Gastrocnemius medialis (tissue), 4 donors: ENCODE data around the gene TM4SF1. TPM values are rescaled to one million over a fixed set of nuclear protein-coding genes. Genes with fewer than 3 reads are reported as not detected.
A peak's percentile ranks its signal among the peaks of the same experiment; 100 is the strongest.
"Not testable (repeated sequence)": the region's sequence is repeated elsewhere in the genome, so short reads cannot be mapped to it uniquely, and the experiment has no call there.

ENCODE experiments used
- ATAC-seq, 2 donors: fragments of 150-250 bp; one replicate each; pipeline ENCODE4 v1.9.1; 2016
- DNase-seq, 2 donors: peaks; one replicate each; pipeline ENCODE4 v3.0.0-alpha.2; 2019
- H3K27ac ChIP-seq, 4 donors: fragments of 200-600 bp; sonication (generic); 1 replicate in 1 of 4; 2 replicates in 3 of 4; pipeline ENCODE4 v1.5.1; 2016 to 2018; ENCODE audit warnings: mild to moderate bottlenecking in 2 of 4, moderate library complexity in 1 of 4
- H3K27me3 ChIP-seq, 3 donors: fragments of 200-600 bp; sonication (generic) in 2 of 3; 1 replicate in 1 of 3; 2 replicates in 2 of 3; pipeline versions ENCODE4 v1.5.1 to v1.6.0; 2016 to 2019; ENCODE audit warnings: mild to moderate bottlenecking in 1 of 3, moderate library complexity in 1 of 3
- H3K36me3 ChIP-seq, 2 donors: fragments of 200-600 bp; sonication (generic) in 1 of 2; one replicate each; pipeline ENCODE4 v1.5.1; 2017 to 2018
- H3K4me1 ChIP-seq, 2 donors: fragments of 200-600 bp; sonication (generic) in 1 of 2; one replicate each; pipeline ENCODE4 v1.5.1; 2016 to 2017; ENCODE audit warnings: mild to moderate bottlenecking in 2 of 2
- H3K4me3 ChIP-seq, 4 donors: fragments of 200-600 bp; sonication (generic) in 3 of 4; 1 replicate in 1 of 4; 2 replicates in 3 of 4; pipeline ENCODE4 v1.5.1; 2016 to 2019; ENCODE audit warnings: mild to moderate bottlenecking in 2 of 4
- H3K9me3 ChIP-seq, 3 donors: fragments of 200-600 bp; sonication (generic) in 2 of 3; 1 replicate in 1 of 3; 2 replicates in 2 of 3; pipeline ENCODE4 v1.5.1; 2016 to 2019
- POLR2A ChIP-seq, 2 donors: fragments of 450-650 bp; IDR thresholded peaks; one replicate each; pipeline ENCODE4 v1.6.1; 2017; ENCODE audit warnings: antibody characterized with exemption in 2 of 2, mild to moderate bottlenecking in 2 of 2, moderate library complexity in 2 of 2
- in situ Hi-C, 4 donors: fragments of 200-750 bp; cut with MboI; loops; one replicate each; pipeline versions ENCODE4 v1.15.0 to v1.8.0; 2017; ENCODE audit warnings: low sequenced_read_pairs in 4 of 4
- intact Hi-C: fragments of 100-400 bp; cut with DNase I; formaldehyde crosslinking; loops from one replicate; pipeline ENCODE4 v1.15.1; 2023; ENCODE audit warnings: low total_unique reads
- total RNA-seq, 4 donors: library from RNA; depleted of rRNA; stranded (reverse); fragments of >200 nt; gene quantifications; one replicate each; pipeline versions ENCODE4 v1.1.0 to v1.2.3, GENCODE V29; 2016
- TF ChIP-seq, protein P1 (sequence below), 5 experiments: fragments of 450-650 bp in 3 of 5; fragments of 200-600 bp in 2 of 5; sonication (generic) in 2 of 5; IDR thresholded peaks in 4 of 5; conservative IDR thresholded peaks in 1 of 5; 1 replicate in 4 of 5; 2 replicates in 1 of 5; pipeline ENCODE4 v1.5.1; 2016 to 2019; ENCODE audit warnings: antibody characterized with exemption in 5 of 5, mild to moderate bottlenecking in 3 of 5, moderate library complexity in 3 of 5

The TM4SF1 gene
- total RNA-seq, 4 donors from 2014 or later: 23.0 to 43.8 (median 38.6) TPM

DNA sequence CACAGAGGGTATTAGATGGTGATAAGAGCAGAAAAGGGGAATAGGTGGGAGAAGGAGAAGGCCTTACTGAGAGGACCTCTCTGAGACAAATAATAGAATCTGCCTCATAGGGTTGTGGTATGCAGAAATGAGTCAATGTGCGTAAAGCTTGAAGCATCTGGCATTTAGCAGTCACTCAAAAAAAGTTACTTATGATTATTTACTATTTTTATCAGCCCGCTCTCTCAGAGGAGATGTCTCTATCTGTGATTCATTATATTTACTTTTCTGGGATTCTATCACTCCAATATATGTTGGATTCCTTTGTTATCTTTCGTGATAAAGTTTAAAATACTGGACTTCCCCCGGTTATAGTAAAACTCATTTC lies 4.6 kb upstream of the TM4SF1 start:
- Histone ChIP-seq H3K4me3 (no peak overlapping the region), H3K4me1 (peaks cover 4% of the 10 kb centered on the region in 2 donors), H3K27ac (no peak overlapping the region), H3K36me3 (no peaks in the 10 kb centered on the region), H3K27me3 (no peaks in the 10 kb centered on the region), H3K9me3 (no peaks in the 10 kb centered on the region)
- intact Hi-C loops (no loop called here), in situ Hi-C loops (loop anchor here in 1 of 4 donors (25.0 kb wide), 1 partner anchor 105 kb away; no protein-coding TSS in a partner anchor)
- TF ChIP-seq POLR2A (IDR thresholded peaks at IDR 0.05): no peak
- TF ChIP-seq, protein P1, sequence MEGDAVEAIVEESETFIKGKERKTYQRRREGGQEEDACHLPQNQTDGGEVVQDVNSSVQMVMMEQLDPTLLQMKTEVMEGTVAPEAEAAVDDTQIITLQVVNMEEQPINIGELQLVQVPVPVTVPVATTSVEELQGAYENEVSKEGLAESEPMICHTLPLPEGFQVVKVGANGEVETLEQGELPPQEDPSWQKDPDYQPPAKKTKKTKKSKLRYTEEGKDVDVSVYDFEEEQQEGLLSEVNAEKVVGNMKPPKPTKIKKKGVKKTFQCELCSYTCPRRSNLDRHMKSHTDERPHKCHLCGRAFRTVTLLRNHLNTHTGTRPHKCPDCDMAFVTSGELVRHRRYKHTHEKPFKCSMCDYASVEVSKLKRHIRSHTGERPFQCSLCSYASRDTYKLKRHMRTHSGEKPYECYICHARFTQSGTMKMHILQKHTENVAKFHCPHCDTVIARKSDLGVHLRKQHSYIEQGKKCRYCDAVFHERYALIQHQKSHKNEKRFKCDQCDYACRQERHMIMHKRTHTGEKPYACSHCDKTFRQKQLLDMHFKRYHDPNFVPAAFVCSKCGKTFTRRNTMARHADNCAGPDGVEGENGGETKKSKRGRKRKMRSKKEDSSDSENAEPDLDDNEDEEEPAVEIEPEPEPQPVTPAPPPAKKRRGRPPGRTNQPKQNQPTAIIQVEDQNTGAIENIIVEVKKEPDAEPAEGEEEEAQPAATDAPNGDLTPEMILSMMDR (IDR thresholded peaks at IDR 0.05 in 4 of 5, conservative IDR thresholded peaks at IDR 0.05 in 1 of 5): no peak
- no peak for ATAC-seq
- no peak for DNase-seq

GRCh38 chr3:149381173-149382100 lies 4.0 kb upstream of the TM4SF1 start:
- in situ Hi-C loops: loop anchor here in 1 of 4 donors (25.0 kb wide), 1 partner anchor 106 kb away; no protein-coding TSS in a partner anchor

DNA sequence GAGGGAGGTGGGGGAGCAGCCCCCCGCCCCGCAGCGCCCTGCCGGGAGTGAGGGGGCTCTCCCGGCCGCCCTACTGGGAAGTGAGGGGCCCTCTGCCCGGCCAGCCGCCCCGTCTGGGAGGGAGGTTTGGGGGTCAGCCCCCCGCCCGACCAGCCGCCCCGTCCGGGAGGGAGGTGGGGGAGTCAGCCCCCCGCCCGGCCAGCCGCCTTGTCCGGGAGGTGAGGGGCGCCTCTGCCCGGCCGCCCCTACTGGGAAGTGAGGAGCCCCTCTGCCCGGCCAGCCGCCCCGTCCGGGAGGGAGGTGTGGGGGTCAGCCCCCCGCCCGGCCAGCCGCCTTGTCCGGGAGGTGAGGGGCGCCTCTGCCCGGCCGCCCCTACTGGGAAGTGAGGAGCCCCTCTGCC lies 2.8 kb upstream of the TM4SF1 start:
- in situ Hi-C loops: loop anchor here in 1 of 4 donors (25.0 kb wide), 1 partner anchor 107 kb away; no protein-coding TSS in a partner anchor
- ATAC-seq, DNase-seq, H3K9me3 ChIP-seq, H3K27me3 ChIP-seq, H3K36me3 ChIP-seq, intact Hi-C loops, H3K27ac ChIP-seq, H3K4me1 ChIP-seq, H3K4me3 ChIP-seq: not testable (repeated sequence)

More at GRCh38 chr3:149381173-149382100, 4.0 kb upstream of the TM4SF1 start:
- Histone ChIP-seq H3K27me3 (no peaks in the 10 kb centered on the region), H3K27ac (peak overlapping the region in 1 of 4 donors; percentile 18), H3K4me1 (peaks cover 4% of the 10 kb centered on the region in 2 donors), H3K9me3 (no peaks in the 10 kb centered on the region), H3K4me3 (no peak overlapping the region), H3K36me3 (no peaks in the 10 kb centered on the region)
- TF ChIP-seq POLR2A (IDR thresholded peaks at IDR 0.05): no peak
- TF ChIP-seq, protein P1 (IDR thresholded peaks at IDR 0.05 in 4 of 5, conservative IDR thresholded peaks at IDR 0.05 in 1 of 5): no peak
- no peak for DNase-seq
- intact Hi-C loops: no loop called here
- ATAC-seq: no peak

GRCh38 chr3:149378478-149379309 lies 1.2 kb upstream of the TM4SF1 start:
- Histone ChIP-seq H3K27me3 (no peaks in the 10 kb centered on the region), H3K27ac (peak overlapping the region; percentile 68 to 81 (median 72)), H3K4me1 (peaks cover 3 to 4% of the 10 kb centered on the region in 2 donors), H3K4me3 (no peak overlapping the region), H3K9me3 (no peaks in the 10 kb centered on the region), H3K36me3 (no peaks in the 10 kb centered on the region)
- in situ Hi-C loops: loop anchor here in 1 of 4 donors (25.0 kb wide), 1 partner anchor 109 kb away; no protein-coding TSS in a partner anchor
- TF ChIP-seq POLR2A (IDR thresholded peaks at IDR 0.05): no peak
- TF ChIP-seq, protein P1 (IDR thresholded peaks at IDR 0.05 in 4 of 5, conservative IDR thresholded peaks at IDR 0.05 in 1 of 5): no peak
- no peak for DNase-seq
- ATAC-seq: no peak
- intact Hi-C loops: no loop called here
